Retinal pigment epithelial cell (primary cell): Measurements from ENCODE around the gene BCAS4.
"Not testable (repeated sequence)": the region's sequence is repeated elsewhere in the genome, so short reads cannot be mapped to it uniquely, and the experiment has no call there.

Source experiments
- DNase-seq: peaks from one replicate; pipeline ENCODE4 v3.0.0-alpha.2; 2010; ENCODE audit warnings: low read depth
- H3K4me3 ChIP-seq: 2 replicates; pipeline ENCODE4 v1.5.1; 2011; ENCODE audit warnings: mild to moderate bottlenecking, low read length, control low read depth, moderate library complexity
- TF ChIP-seq, protein P1 (sequence below): conservative IDR thresholded peaks from 2 replicates; pipeline ENCODE4 v1.5.1; 2011; ENCODE audit warnings: low read depth, low read length, control low read depth, inconsistent platforms

Gene BCAS4

DNA sequence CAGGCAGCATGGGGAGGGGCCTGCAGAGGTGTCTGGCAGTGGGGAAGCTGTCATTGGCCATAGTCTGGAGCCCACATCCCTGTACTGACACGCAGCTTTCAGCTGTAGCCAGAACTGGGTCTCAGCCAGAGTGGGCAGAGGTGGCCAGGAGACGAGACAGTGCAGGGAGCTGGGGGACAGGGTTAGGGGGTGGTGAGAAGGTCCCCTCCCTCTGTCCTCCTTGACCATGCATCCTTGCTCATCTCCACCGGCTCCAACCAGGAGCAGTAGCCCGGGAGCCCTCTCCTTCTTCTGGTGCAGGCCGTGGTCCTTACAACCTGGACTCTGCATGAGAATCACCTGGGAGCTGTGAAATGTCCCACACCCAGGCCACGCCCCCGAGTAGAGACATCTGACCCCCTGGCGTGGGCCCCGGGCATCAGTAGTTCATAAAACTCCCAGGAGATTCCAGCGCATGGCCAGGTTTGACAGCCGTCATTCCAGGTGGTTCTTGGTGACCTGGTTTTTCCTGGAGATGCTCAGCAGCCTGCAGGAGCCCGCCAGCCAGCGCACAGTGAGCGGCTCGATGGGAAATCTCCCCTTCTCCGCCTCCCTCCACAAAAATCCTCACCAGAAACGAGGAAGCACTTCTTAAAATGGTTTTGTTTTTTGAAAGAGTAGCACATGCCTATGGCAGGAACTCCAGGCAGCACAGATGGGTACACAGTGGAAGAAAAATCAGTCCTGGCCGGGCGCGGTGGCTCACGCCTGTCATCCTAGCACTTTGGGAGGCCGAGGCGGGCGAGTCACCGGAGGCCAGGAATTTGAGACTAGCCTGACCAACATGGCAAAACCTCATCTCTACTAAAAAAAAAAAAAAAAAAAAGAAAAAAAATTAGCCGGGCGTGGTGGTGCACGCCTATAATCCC lies 80.2 kb downstream of the BCAS4 start:
- no peak for DNase-seq
- no peak overlapping the region for H3K4me3 ChIP-seq
- TF ChIP-seq, protein P1, sequence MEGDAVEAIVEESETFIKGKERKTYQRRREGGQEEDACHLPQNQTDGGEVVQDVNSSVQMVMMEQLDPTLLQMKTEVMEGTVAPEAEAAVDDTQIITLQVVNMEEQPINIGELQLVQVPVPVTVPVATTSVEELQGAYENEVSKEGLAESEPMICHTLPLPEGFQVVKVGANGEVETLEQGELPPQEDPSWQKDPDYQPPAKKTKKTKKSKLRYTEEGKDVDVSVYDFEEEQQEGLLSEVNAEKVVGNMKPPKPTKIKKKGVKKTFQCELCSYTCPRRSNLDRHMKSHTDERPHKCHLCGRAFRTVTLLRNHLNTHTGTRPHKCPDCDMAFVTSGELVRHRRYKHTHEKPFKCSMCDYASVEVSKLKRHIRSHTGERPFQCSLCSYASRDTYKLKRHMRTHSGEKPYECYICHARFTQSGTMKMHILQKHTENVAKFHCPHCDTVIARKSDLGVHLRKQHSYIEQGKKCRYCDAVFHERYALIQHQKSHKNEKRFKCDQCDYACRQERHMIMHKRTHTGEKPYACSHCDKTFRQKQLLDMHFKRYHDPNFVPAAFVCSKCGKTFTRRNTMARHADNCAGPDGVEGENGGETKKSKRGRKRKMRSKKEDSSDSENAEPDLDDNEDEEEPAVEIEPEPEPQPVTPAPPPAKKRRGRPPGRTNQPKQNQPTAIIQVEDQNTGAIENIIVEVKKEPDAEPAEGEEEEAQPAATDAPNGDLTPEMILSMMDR, result no peak

DNA sequence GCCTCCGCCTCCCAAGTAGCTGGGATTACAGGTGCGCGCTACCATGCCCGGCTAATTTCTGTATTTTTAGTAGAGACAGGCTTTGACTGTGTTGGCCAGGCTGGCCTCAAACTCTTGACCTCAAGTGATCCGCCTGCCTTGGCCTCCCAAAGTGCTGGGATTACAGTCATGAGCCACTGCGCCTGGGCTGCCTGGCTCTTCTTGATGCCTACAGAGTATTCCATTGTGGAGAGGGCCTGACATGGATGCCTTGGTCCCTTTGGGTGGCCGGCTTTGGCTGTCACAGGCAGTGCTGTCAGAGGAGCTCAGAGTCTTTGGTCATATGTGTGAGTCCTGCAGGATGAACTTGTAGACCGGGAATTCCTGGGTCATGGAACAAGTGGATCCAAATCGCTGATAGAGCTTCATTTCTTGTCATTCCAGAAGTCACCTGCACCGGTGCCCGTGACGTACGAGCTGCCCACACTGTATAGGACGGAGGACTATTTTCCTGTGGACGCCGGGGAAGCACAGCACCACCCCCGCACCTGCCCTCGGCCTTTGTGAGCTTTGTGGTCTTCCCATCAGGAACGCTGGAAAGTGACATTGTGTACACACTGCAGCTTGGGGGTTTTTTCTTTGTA lies 81.3 kb downstream of the BCAS4 start:
- H3K4me3 ChIP-seq, result no peak overlapping the region
- TF ChIP-seq, protein P1, result no peak
- DNase-seq, result no peak

DNA sequence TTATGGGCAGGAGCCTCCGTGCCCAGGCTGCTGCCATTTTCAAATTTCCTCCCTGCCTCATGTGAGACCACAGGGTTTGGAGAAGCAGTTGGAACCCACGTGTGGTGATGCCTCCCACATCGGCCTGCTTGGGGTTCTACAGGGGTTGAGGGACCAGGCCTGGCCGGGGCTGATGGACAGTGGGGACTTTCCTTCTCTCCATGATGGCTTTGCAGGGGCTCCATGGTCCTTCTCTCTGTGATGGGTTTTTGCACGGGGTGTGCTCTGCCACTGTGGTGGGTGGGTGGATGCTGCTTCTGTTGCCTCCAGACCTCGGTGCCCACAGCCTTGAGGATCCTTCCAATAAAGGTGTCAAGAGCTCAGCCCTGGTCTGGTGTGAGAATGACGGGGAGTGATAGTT lies 82.0 kb downstream of the BCAS4 start:
- no peak for DNase-seq
- no peak overlapping the region for H3K4me3 ChIP-seq
- TF ChIP-seq, protein P1, result no peak

DNA sequence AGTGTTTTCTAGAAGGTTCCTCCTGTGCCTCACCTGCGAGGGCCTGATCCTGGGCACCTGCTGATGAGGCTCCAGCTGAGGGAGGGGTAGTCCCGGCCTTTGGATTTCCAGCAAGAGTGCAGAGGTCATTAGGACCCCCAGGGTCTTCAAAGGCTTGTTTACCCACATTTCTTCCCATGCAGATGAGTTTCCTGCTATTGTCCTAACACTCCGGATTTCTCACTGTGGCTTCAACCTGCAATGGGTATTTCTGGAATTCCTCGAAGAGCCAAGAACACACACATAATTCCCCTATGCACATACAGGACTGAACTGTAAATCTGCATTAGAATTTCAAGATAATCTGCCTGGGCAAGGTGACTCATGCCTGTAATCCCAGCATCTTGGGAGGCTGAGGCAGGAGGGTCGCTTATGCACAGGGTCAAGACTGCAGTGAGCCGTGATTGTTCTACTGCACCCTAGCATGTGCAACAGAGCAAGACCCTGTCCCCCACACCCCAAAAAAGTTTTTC lies 82.4 kb downstream of the BCAS4 start:
- no peak overlapping the region for H3K4me3 ChIP-seq
- TF ChIP-seq, protein P1, result no peak
- DNase-seq, result no peak

DNA sequence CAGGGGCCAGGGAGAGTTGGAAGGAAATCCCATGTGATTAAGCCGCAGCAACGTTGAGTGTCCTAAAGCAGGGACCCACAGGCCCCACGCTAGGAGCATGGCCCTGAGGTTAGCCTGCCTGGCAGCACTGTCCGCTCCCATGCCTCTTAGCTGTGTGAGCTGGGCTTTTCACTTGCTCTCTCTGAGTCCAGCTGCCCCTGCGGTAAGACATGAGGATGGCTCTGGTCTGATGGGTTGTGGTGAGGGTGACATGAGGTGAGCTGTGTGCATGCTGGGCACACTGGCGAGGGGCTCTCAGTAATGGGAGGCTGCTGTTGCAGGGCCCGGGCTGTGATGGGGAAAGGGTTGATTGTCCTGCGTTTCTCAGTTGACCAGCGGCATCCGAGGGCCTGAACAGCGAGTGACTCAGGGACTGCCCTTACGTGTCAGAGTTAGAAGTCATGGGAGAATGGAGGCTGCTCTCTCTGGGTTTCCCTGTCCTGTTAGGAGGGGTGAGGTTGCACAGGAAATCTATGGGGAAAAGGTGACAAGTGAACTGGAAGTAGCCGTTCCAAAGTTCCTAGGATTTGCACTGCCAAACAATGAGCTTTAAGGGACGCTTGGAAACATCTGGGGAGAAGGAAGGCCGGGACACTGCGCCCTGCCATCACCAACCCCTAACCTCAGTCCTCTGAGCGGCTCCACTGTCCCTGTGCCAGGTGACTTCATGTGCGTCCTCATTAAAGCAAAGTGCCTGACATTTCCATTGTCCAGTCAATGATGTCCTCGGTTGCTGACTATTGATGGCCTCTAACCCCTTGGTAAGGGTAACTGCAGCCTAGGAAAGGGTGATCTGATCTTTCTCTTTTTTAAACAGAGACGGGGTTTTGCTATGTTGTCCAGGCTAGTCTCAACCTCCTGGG lies 85.0 kb downstream of the BCAS4 start:
- TF ChIP-seq, protein P1, result no peak
- DNase-seq, result no peak
- H3K4me3 ChIP-seq, result no peak overlapping the region

DNA sequence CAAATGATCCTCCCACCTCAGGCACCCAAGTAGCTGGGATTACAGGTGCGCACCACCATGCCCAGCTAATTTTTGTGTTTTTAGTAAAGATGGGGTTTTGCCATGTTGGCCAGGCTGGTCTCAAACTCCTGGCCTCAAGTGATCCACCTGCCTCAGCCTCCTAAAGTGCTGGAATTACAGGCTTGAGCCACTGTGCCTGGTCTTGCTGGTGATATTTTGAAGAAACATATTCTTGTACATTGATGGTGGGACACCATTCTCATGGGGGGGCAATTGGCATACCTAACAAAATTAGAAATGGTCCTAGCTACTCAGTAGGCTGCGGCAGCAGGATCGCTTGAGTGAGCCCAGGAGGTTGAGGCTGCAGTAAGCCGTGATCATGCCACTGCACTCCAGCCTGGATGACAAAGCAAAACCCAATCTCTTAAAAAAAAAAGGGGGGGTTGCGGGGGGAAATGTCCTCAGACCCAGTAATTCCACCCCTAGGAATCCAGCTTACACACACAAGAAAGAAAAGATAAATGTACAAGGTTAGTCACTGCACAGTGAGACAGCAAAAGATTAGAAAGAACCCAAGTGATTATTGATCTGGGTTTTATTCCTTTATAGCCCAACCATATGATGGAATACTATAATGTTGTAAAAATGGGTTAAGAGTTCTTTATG lies 87.0 kb downstream of the BCAS4 start:
- DNase-seq, H3K4me3 ChIP-seq: not testable (repeated sequence)

DNA sequence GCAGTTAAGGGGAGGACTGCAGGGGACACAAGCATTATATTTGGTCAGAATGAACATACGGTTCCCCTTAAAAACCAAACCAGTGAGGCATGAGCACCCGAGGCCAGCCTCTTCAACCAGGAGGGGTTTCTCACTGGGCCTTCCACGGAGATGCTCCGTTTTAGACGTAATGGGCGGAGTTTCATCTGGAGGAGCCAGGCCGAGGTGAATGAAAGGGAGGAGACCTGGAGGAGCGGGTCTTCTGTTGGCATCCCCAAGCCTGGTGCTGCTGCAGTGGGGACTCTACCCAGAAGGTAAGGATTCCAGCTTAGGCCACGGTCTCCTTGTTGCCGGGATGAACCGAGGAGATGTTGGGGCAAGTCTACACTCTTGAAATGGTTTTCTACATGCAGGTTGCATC lies 89.0 kb downstream of the BCAS4 start:
- TF ChIP-seq, protein P1, result no peak
- DNase-seq, result no peak
- no peak overlapping the region for H3K4me3 ChIP-seq
